Measurements from ENCODE around the gene SNRNP200. TPM values are rescaled to one million over a fixed set of nuclear protein-coding genes. Genes with fewer than 3 reads are reported as not detected.

The SNRNP200 gene
- total RNA-seq, 3 donors from 2014 or later (not counting 1 experiment from before 2014, with no cell fraction given) = 207 to 236 (median 228) TPM

Other genes with a start within 250 kb of the SNRNP200 start
- gene ADRA2B, start 189.0 kb downstream of the SNRNP200 start, total RNA-seq = 1 to 10 TPM in 1 of 3 donors, under 1 TPM in 2; 0.18 to 1.3 (median 0.38) TPM
- gene ASTL, start 167.0 kb downstream of the SNRNP200 start, total RNA-seq = 10 to 100 TPM in 1 of 3 donors, 1 to 10 TPM in 2; 5.5 to 11.3 (median 8.8) TPM
- gene DUSP2, start 160.1 kb downstream of the SNRNP200 start, total RNA-seq = 100 to 1,000 TPM; 300 to 564 (median 432) TPM
- gene STARD7, start 96.7 kb downstream of the SNRNP200 start, total RNA-seq = 100 to 1,000 TPM in 1 of 3 donors, 10 to 100 TPM in 2; 62.6 to 106 (median 86.1) TPM
- 10 to 100 TPM; 49.8 to 59.3 (median 54.5) TPM for gene TMEM127, start 39.5 kb downstream of the SNRNP200 start, total RNA-seq
- gene CIAO1, start 39.3 kb downstream of the SNRNP200 start, total RNA-seq = 100 to 1,000 TPM in 2 of 3 donors, 10 to 100 TPM in 1; 74.9 to 109 (median 106) TPM
- gene ITPRIPL1, start 19.8 kb upstream of the SNRNP200 start, total RNA-seq = 10 to 100 TPM; 14.1 to 28.7 (median 20.5) TPM
- gene NCAPH, start 30.2 kb upstream of the SNRNP200 start, total RNA-seq = 1 to 10 TPM; 2.1 to 2.9 (median 2.7) TPM
- gene NEURL3, start 199.8 kb upstream of the SNRNP200 start, total RNA-seq = not detected
- 100 to 1,000 TPM in 2 of 3 donors, 10 to 100 TPM in 1; 90.9 to 117 (median 114) TPM for gene ARID5A, start 231.2 kb upstream of the SNRNP200 start, total RNA-seq

All from natural killer cell (primary cell).